Measurements from ENCODE around the gene AUTS2. TPM values are rescaled to one million over a fixed set of nuclear protein-coding genes. Genes with fewer than 3 reads are reported as not detected.

AUTS2 gene
- total and polyA plus RNA-seq, 9 of the 15 experiments (the other 6 are each of a cell fraction or from before 2014, with no cell fraction given) = 0.58 TPM; not detected in 8

DNA sequence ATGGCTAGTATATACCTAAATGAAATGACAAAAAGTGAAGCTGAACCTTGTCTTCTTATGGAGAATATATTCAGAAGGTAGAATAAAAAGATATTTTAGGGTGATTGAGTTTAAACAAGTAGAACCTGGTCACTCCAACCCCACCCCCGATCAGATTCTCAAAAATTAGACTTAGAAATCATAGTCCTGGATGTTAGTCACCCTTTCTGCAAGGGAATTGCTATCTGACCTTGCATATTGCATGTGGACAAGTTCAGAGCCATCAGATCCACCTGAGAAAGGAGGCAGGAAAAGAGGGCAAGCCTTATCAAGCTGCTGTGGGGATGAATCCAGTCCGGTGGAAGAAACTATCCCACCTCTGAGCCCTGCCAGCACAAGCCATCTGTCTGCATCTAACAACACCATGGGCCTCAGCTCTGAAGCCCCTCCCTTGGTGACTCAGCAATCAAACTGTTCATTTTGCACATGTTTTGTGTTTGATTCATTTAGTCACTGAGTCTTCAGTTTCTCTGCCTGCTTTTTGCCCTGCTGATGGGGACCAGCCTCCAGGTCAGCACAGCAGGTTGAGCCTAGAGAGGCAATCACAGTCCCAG is 727.3 kb downstream of the AUTS2 start (continued):
- no peak for TF ChIP-seq POLR3A (IDR thresholded peaks at IDR 0.05; ENCODE audit: borderline replicate concordance, extremely low read depth, insufficient read depth, insufficient read length)
- no peak for TF ChIP-seq TCFL5 (CRISPR knock-in tag; conservative IDR thresholded peaks at IDR 0.05)
- TF ChIP-seq U2AF1 (optimal IDR thresholded peaks at IDR 0.05; ENCODE audit: low read depth, low read length) = no peak
- TF ChIP-seq NFE2 (IDR thresholded peaks at IDR 0.05; ENCODE audit: low read depth) = peak; percentile 81
- TF ChIP-seq ZBTB17 (CRISPR knock-in tag; IDR thresholded peaks at IDR 0.05) = no peak
- TF ChIP-seq, protein P1, sequence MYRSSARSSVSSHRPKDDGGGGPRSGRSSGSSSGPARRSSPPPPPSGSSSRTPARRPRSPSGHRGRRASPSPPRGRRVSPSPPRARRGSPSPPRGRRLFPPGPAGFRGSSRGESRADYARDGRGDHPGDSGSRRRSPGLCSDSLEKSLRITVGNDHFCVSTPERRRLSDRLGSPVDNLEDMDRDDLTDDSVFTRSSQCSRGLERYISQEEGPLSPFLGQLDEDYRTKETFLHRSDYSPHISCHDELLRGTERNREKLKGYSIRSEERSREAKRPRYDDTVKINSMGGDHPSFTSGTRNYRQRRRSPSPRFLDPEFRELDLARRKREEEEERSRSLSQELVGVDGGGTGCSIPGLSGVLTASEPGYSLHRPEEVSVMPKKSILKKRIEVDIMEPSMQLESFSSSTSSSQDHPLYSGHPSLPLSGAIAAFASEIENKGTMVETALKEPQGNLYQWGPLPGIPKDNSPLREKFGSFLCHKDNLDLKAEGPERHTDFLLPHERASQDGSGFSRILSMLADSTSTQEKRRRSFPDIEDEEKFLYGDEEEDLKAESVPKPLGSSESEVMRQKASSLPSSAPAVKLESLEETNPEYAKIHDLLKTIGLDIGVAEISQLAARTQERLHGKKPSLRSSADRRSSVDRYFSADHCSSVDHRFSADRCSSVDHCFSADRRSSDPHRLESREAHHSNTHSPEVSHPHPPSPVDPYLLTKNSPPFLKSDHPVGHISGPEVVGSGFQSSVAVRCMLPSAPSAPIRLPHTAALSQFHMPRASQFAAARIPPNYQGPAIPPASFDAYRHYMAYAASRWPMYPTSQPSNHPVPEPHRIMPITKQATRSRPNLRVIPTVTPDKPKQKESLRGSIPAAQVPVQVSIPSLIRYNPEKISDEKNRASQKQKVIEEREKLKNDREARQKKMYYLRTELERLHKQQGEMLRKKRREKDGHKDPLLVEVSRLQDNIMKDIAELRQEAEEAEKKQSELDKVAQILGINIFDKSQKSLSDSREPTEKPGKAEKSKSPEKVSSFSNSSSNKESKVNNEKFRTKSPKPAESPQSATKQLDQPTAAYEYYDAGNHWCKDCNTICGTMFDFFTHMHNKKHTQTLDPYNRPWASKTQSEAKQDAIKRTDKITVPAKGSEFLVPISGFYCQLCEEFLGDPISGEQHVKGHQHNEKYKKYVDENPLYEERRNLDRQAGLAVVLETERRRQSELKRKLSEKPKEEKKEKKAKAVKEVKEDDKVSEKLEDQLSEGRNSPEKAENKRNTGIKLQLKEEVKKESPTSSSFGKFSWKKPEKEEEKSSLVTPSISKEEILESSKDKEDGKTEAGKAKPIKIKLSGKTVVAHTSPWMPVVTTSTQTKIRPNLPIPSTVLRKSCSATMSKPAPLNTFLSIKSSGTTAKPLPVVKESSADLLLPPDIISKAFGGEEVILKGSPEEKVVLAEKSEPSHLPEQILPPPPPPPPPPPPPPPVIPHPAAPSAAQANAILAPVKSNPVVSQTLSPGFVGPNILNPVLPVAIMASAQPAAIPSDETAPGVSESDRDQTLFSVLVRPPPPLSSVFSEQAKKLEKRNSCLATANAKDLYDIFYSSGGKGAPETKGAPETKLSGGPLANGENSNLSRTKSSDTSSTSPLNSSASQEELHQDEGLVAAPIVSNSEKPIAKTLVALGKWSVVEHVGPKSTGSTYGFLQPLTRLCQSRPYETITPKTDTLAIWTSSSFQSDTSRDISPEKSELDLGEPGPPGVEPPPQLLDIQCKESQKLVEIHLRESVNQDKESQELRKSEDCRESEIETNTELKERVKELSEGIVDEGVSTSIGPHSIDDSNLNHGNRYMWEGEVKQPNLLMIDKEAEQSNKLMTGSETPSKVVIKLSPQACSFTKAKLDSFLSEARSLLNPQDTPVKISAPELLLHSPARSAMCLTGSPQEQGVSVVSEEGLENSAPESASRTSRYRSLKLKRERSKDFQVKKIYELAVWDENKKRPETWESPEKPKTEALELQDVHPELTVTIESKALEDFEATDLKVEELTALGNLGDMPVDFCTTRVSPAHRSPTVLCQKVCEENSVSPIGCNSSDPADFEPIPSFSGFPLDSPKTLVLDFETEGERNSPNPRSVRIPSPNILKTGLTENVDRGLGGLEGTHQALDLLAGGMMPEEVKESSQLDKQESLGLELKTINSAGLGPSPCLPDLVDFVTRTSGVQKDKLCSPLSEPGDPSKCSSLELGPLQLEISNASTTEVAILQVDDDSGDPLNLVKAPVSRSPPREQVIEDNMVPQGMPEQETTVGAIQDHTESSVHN (IDR thresholded peaks at IDR 0.05; ENCODE audit: borderline replicate concordance in 1 of 2, low read depth in 1 of 2) = no peak
